Tongue (tissue), 2 donors: ENCODE data around the gene BAIAP2. TPM values are rescaled to one million over a fixed set of nuclear protein-coding genes. Genes with fewer than 3 reads are reported as not detected.
"Not testable (repeated sequence)": the region's sequence is repeated elsewhere in the genome, so short reads cannot be mapped to it uniquely, and the experiment has no call there.

Source experiments
- DNase-seq: peaks from one replicate; pipeline ENCODE4 v3.0.0-alpha.2; 2015
- total RNA-seq: library from RNA; depleted of rRNA; stranded (reverse); fragments of >200 nt; gene quantifications from one replicate; pipeline ENCODE4 v1.2.3, GENCODE V29; 2014

BAIAP2 gene
- total RNA-seq, 1 donor from 2014 or later, result 73.9 TPM

- no peak for DNase-seq
Measured at GRCh38 chr17:81021531-81022343, 13.2 kb upstream of the BAIAP2 start.

- DNase-seq, result no peak
Measured at GRCh38 chr17:81022344-81022676, 12.6 kb upstream of the BAIAP2 start.

- peak; percentile 83 for DNase-seq
Measured at GRCh38 chr17:81025065-81025740, 9.7 kb upstream of the BAIAP2 start.

GRCh38 chr17:81025741-81026129 is 9.2 kb upstream of the BAIAP2 start:
- peak; percentile 85 for DNase-seq

- no peak for DNase-seq
Measured at GRCh38 chr17:81026266-81027036, 8.5 kb upstream of the BAIAP2 start.

GRCh38 chr17:81027038-81027437 is 7.9 kb upstream of the BAIAP2 start:
- DNase-seq, result no peak

- DNase-seq, result no peak
Measured at GRCh38 chr17:81027591-81028505, 7.1 kb upstream of the BAIAP2 start.

- no peak for DNase-seq
Measured at GRCh38 chr17:81028506-81028858, 6.5 kb upstream of the BAIAP2 start.

GRCh38 chr17:81029859-81030258 is 5.1 kb upstream of the BAIAP2 start:
- no peak for DNase-seq

GRCh38 chr17:81030312-81030711 is 4.6 kb upstream of the BAIAP2 start:
- not testable (repeated sequence) for DNase-seq

- DNase-seq, result peak; percentile 75
Measured at GRCh38 chr17:81030741-81031565, 4.0 kb upstream of the BAIAP2 start.

GRCh38 chr17:81031566-81032550 is 3.1 kb upstream of the BAIAP2 start:
- peak; percentile 31 for DNase-seq

GRCh38 chr17:81032641-81033480 is 2.1 kb upstream of the BAIAP2 start:
- DNase-seq, result no peak

GRCh38 chr17:81033535-81034167 is 1.3 kb upstream of the BAIAP2 start:
- no peak for DNase-seq

GRCh38 chr17:81034168-81034777 is 678 bp upstream of the BAIAP2 start:
- peak; percentile 31 for DNase-seq

GRCh38 chr17:81035521-81036196 is 708 bp downstream of the BAIAP2 start:
- DNase-seq, result no peak

- no peak for DNase-seq
Measured at GRCh38 chr17:81036197-81036941, 1.4 kb downstream of the BAIAP2 start.
